Measurements from ENCODE around the gene CAT. TPM values are rescaled to one million over a fixed set of nuclear protein-coding genes. Genes with fewer than 3 reads are reported as not detected.

CAT gene
- total and polyA plus RNA-seq, 10 donors = 55.2 to 149 (median 110) TPM

- peaks cover 3 to 100% (median 89%) of the 10 kb centered on the region in 6 donors for H3K36me3 ChIP-seq
- no peak overlapping the region for H3K27ac ChIP-seq
- TF ChIP-seq CTCF (IDR thresholded peaks at IDR 0.05 in 8 of 11, conservative IDR thresholded peaks at IDR 0.05 in 3 of 11) = no peak
- no peak for TF ChIP-seq POLR2A (IDR thresholded peaks at IDR 0.05)
- TF ChIP-seq POLR2AphosphoS5 (IDR thresholded peaks at IDR 0.05) = no peak
- peaks cover 0 to 25% (median 23%) of the 10 kb centered on the region in 8 donors for H3K9me3 ChIP-seq
- 52 to 67% (median 59%) methylated on average over 7 of the region's 7 CpGs for WGBS, 5 donors
- no peaks in the 10 kb centered on the region for H3K27me3 ChIP-seq (replicated peaks in 1 of 7)
- H3K4me3 ChIP-seq = no peak overlapping the region
- H3K4me1 ChIP-seq = peaks cover 0 to 11% (median 0%) of the 10 kb centered on the region in 6 donors
- intact Hi-C loops (cut with DNase I; ENCODE audit: low total_unique reads) = no loop called here
- no peak for DNase-seq
Measured at GRCh38 chr11:34464591-34465051, 25.9 kb downstream of the CAT start.

- DNase-seq = no peak
- no peak overlapping the region for H3K27ac ChIP-seq
- H3K36me3 ChIP-seq = peaks cover 5 to 100% (median 91%) of the 10 kb centered on the region in 6 donors
Measured at GRCh38 chr11:34466802-34467488, 28.2 kb downstream of the CAT start.

GRCh38 chr11:34468209-34468841 lies 29.6 kb downstream of the CAT start:
- intact Hi-C loops (cut with DNase I; ENCODE audit: low total_unique reads) = no loop called here
- Histone ChIP-seq H3K27me3 (replicated peaks in 1 of 7) (no peaks in the 10 kb centered on the region), H3K4me1 (peaks cover 0 to 11% (median 0%) of the 10 kb centered on the region in 6 donors), H3K27ac (no peak overlapping the region), H3K36me3 (peaks cover 2 to 100% (median 92%) of the 10 kb centered on the region in 6 donors), H3K9me3 (peaks cover 0 to 25% (median 23%) of the 10 kb centered on the region in 8 donors), H3K4me3 (no peak overlapping the region)
- WGBS, 5 donors = 57 to 79% (median 69%) methylated on average over 8 of the region's 8 CpGs
- DNase-seq = no peak
- TF ChIP-seq POLR2AphosphoS5 (IDR thresholded peaks at IDR 0.05) (no peak), CTCF (IDR thresholded peaks at IDR 0.05 in 8 of 11, conservative IDR thresholded peaks at IDR 0.05 in 3 of 11) (peak in 10 of 11 experiments; percentile 26 to 70 (median 48))

More at GRCh38 chr11:34466802-34467488, 28.2 kb downstream of the CAT start:
- Histone ChIP-seq H3K27me3 (replicated peaks in 1 of 7) (no peaks in the 10 kb centered on the region), H3K4me3 (no peak overlapping the region), H3K9me3 (peaks cover 0 to 25% (median 23%) of the 10 kb centered on the region in 8 donors), H3K4me1 (peaks cover 0 to 11% (median 0%) of the 10 kb centered on the region in 6 donors)
- 65 to 98% (median 84%) methylated on average over 3 of the region's 3 CpGs for WGBS, 5 donors
- TF ChIP-seq POLR2AphosphoS5 (IDR thresholded peaks at IDR 0.05) (no peak), CTCF (IDR thresholded peaks at IDR 0.05 in 8 of 11, conservative IDR thresholded peaks at IDR 0.05 in 3 of 11) (no peak), POLR2A (IDR thresholded peaks at IDR 0.05) (no peak)
- intact Hi-C loops (cut with DNase I; ENCODE audit: low total_unique reads) = no loop called here

GRCh38 chr11:34473603-34474169 lies 35.0 kb downstream of the CAT start:
- H3K4me3 ChIP-seq = no peak overlapping the region
- DNase-seq = no peak
- 85 to 94% (median 92%) methylated on average over 4 of the region's 4 CpGs for WGBS, 5 donors
- H3K27ac ChIP-seq = no peak overlapping the region
- peaks cover 2 to 65% (median 53%) of the 10 kb centered on the region in 6 donors for H3K36me3 ChIP-seq
- no peaks in the 10 kb centered on the region for H3K27me3 ChIP-seq (replicated peaks in 1 of 7)
- TF ChIP-seq CTCF (IDR thresholded peaks at IDR 0.05 in 8 of 11, conservative IDR thresholded peaks at IDR 0.05 in 3 of 11) (no peak), POLR2A (IDR thresholded peaks at IDR 0.05) (no peak), POLR2AphosphoS5 (IDR thresholded peaks at IDR 0.05) (no peak)
- H3K9me3 ChIP-seq = no peaks in the 10 kb centered on the region
- intact Hi-C loops (cut with DNase I; ENCODE audit: low total_unique reads) = no loop called here
- H3K4me1 ChIP-seq = no peaks in the 10 kb centered on the region
